Ishikawa (cell line): ENCODE measurements around the gene LSM7.

ENCODE experiments used
- MAX ChIP-seq: IDR thresholded peaks from 2 replicates; pipeline ENCODE4 v1.6.1; 2012
- RAD21 ChIP-seq: IDR thresholded peaks from 2 replicates; pipeline ENCODE4 v1.6.1; 2012; ENCODE audit warnings: low read depth
- USF1 ChIP-seq: IDR thresholded peaks from 2 replicates; pipeline ENCODE4 v1.6.1; 2012

- TF ChIP-seq RAD21 (no peak), USF1 (no peak), MAX (no peak)
These were observed 33.9 kb upstream of the LSM7 start for GRCh38 chr19:2362046-2362969.
